ENCODE measurements around the gene C22orf15.

- TF ChIP-seq CTCF (IDR thresholded peaks at IDR 0.05): no peak
- no peak for TF ChIP-seq POLR2A (IDR thresholded peaks at IDR 0.05)
- TF ChIP-seq POLR2AphosphoS5 (IDR thresholded peaks at IDR 0.05): no peak
These were observed 15.2 kb downstream of the C22orf15 start for GRCh38 chr22:23777776-23778576.
